HepG2 (cell line): ENCODE measurements around the gene DNAAF1. TPM values are rescaled to one million over a fixed set of nuclear protein-coding genes. Genes with fewer than 3 reads are reported as not detected.

Experiments
- ATAD3A ChIP-seq: sonication (generic); formaldehyde crosslinking; IDR thresholded peaks from 2 replicates; pipeline ENCODE4 v1.4.0; 2020; ENCODE audit warnings: missing genetic modification reagents
- CCAR2 ChIP-seq: fragments of 200-400 bp; formaldehyde crosslinking; optimal IDR thresholded peaks from 2 replicates; pipeline ENCODE3; 2018; ENCODE audit warnings: low read depth, mild to moderate bottlenecking, low read length, moderate library complexity
- CENPX ChIP-seq: sonication (generic); formaldehyde crosslinking; IDR thresholded peaks from 2 replicates; pipeline ENCODE4 v1.9.0; 2021; ENCODE audit warnings: mild to moderate bottlenecking, missing genetic modification reagents, moderate library complexity
- ELF4 ChIP-seq: sonication (generic); formaldehyde crosslinking; IDR thresholded peaks from 2 replicates; pipeline ENCODE4 v1.5.0; 2020; ENCODE audit warnings: missing genetic modification reagents, mild to moderate bottlenecking, moderate library complexity, borderline replicate concordance
- FOXC1 ChIP-seq: sonication (generic); formaldehyde crosslinking; IDR thresholded peaks from 2 replicates; pipeline ENCODE4 v1.8.0; 2022; ENCODE audit warnings: mild to moderate bottlenecking, missing genetic modification reagents, borderline replicate concordance
- HOXD1 ChIP-seq: sonication (generic); formaldehyde crosslinking; IDR thresholded peaks from 2 replicates; pipeline ENCODE4 v1.5.0; 2020; ENCODE audit warnings: missing genetic modification reagents
- KMT2B ChIP-seq: IDR thresholded peaks from 2 replicates; pipeline ENCODE4 v1.6.1; 2016; ENCODE audit warnings: missing genetic modification reagents, missing compliant biosample characterization
- NAIF1 ChIP-seq: sonication (generic); formaldehyde crosslinking; IDR thresholded peaks from 2 replicates; pipeline ENCODE4 v1.5.0; 2020; ENCODE audit warnings: mild to moderate bottlenecking, missing genetic modification reagents, borderline replicate concordance
- NFIC ChIP-seq: IDR thresholded peaks from 2 replicates; pipeline ENCODE4 v1.6.1; 2012; ENCODE audit warnings: mild to moderate bottlenecking, low read length, inconsistent platforms
- NPAS2 ChIP-seq: sonication (generic); formaldehyde crosslinking; IDR thresholded peaks from 2 replicates; pipeline ENCODE4 v1.8.0; 2022; ENCODE audit warnings: mild to moderate bottlenecking, missing genetic modification reagents, borderline replicate concordance
- PPARG ChIP-seq: conservative IDR thresholded peaks from 2 replicates; pipeline ENCODE4 v1.6.1; 2016; ENCODE audit warnings: missing biosample characterization, missing genetic modification reagents
- RBM22 ChIP-seq: fragments of 200-400 bp; formaldehyde crosslinking; optimal IDR thresholded peaks from 2 replicates; pipeline ENCODE3; 2017; ENCODE audit warnings: mild to moderate bottlenecking, low read length, moderate library complexity
- SALL1 ChIP-seq: sonication (generic); formaldehyde crosslinking; IDR thresholded peaks from 2 replicates; pipeline ENCODE4 v1.8.0; 2022; ENCODE audit warnings: mild to moderate bottlenecking, missing genetic modification reagents
- SMARCE1 ChIP-seq: fragments of 450-650 bp; IDR thresholded peaks from 2 replicates; pipeline ENCODE4 v1.6.1; 2017; ENCODE audit warnings: borderline replicate concordance
- SP140L ChIP-seq: sonication (generic); formaldehyde crosslinking; IDR thresholded peaks from 2 replicates; pipeline ENCODE4 v1.4.0; 2020; ENCODE audit warnings: missing genetic modification reagents, borderline replicate concordance
- U2AF2 ChIP-seq: fragments of 200-400 bp; formaldehyde crosslinking; IDR thresholded peaks from 2 replicates; pipeline ENCODE4 v1.6.1; 2017; ENCODE audit warnings: low read depth, mild to moderate bottlenecking, low read length
- ZFP36L2 ChIP-seq: sonication (generic); formaldehyde crosslinking; IDR thresholded peaks from 2 replicates; pipeline ENCODE4 v1.4.0; 2020; ENCODE audit warnings: missing genetic modification reagents
- ZNF251 ChIP-seq: sonication (generic); formaldehyde crosslinking; IDR thresholded peaks from 2 replicates; pipeline ENCODE4 v1.9.0; 2021; ENCODE audit warnings: mild to moderate bottlenecking, missing genetic modification reagents
- ZNF577 ChIP-seq: sonication (generic); formaldehyde crosslinking; IDR thresholded peaks from 2 replicates; pipeline ENCODE4 v1.4.0; 2020; ENCODE audit warnings: mild to moderate bottlenecking, low read depth, missing genetic modification reagents, borderline replicate concordance
- ZNF598 ChIP-seq: sonication (generic); formaldehyde crosslinking; IDR thresholded peaks from 2 replicates; pipeline ENCODE4 v1.5.1; 2020; ENCODE audit warnings: mild to moderate bottlenecking, missing genetic modification reagents, borderline replicate concordance
- polyA plus RNA-seq, 8 experiments: library from polyadenylated mRNA; depleted of rRNA in 3 of 8; stranded (reverse) in 7 of 8; unstranded in 1 of 8; fragments of >200 nt; fragmentation: Illumina TruSeq in 4 of 8; extraction: Trizol in 4 of 8; gene quantifications; 2 replicates each; pipeline versions ENCODE4 v1.2.1 to v1.2.3, GENCODE V29; 2011 to 2016; ENCODE audit warnings: low read depth in 4 of 8, missing spikeins in 1 of 8, mixed read lengths in 1 of 8; ENCODE audit not compliant: insufficient read depth in 1 of 8
- total RNA-seq, 5 experiments: library from RNA; depleted of rRNA; stranded (reverse); fragments of >200 nt; fragmentation: Illumina TruSeq; extraction: Trizol; gene quantifications; 2 replicates each; pipeline ENCODE4 v1.2.3, GENCODE V29; 2016; ENCODE audit warnings: low read depth in 1 of 5
- TF ChIP-seq, protein P1 (sequence below): sonication (generic); formaldehyde crosslinking; IDR thresholded peaks from 2 replicates; pipeline ENCODE4 v1.8.0; 2022; ENCODE audit warnings: mild to moderate bottlenecking, missing genetic modification reagents; ENCODE audit not compliant: insufficient replicate concordance
- TF ChIP-seq, protein P2 (sequence below): sonication (generic); formaldehyde crosslinking; IDR thresholded peaks from 2 replicates; pipeline ENCODE4 v1.4.0; 2020; ENCODE audit warnings: mild to moderate bottlenecking, missing genetic modification reagents
- TF ChIP-seq, protein P3 (sequence below): sonication (generic); formaldehyde crosslinking; IDR thresholded peaks from 2 replicates; pipeline ENCODE4 v1.4.0; 2020; ENCODE audit warnings: missing genetic modification reagents
- TF ChIP-seq, protein P4 (sequence below): sonication (generic); formaldehyde crosslinking; IDR thresholded peaks from 2 replicates; pipeline ENCODE4 v1.4.0; 2020; ENCODE audit warnings: mild to moderate bottlenecking, missing genetic modification reagents

The DNAAF1 gene
- total and polyA plus RNA-seq, 2 of the 13 experiments (the other 11 are each of a cell fraction or from before 2014, with no cell fraction given), result 0.04 TPM; not detected in 1

DNA sequence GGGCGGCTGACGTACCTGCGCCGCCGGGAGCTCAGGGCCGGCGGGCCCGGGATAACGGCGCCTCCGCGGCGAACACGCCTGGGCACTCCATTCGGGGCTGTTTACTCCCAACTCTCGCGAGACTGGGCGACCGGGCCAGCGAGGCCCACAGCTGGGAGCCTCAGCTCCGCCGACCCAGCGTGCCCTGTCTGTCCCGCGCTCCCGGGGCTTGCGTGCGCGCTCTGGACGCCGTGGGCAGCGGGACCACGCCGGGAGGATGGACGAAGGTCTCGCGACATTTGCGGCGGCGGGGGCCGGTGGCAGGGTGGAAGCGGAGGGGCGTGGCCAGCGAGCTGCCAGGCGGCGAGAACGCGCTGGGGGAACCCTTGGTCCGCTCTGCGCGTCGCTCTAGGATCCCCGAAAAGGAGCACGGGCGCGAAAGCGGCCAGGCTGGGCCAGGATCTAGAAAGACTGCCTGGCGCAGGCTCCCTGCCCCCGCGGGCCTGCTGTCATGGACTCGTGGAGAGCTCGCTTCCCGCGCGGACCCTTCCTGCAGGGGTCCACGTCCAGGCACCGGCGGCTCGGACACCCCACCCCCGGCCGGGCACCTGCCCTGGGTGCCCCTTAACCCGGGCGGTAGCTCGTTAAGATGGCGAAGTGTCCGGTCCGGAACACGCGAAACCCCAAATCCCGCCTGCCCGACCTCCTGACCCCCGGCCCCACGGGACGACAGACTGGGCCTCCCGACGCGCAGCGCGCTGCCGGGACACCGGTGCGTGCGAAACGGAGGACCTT lies 28.2 kb upstream of the DNAAF1 start, which contains the start of gene MBTPS1 (continued):
- TF ChIP-seq U2AF2 (peak; percentile 79; the same call in 1 of the 2 replicates), PPARG (peak; percentile 58), ZFP36L2 (CRISPR knock-in tag) (no peak), NPAS2 (CRISPR knock-in tag) (no peak), SMARCE1 (no peak), NAIF1 (CRISPR knock-in tag) (no peak; the same call in 1 of the 2 replicates), CENPX (no peak), SALL1 (CRISPR knock-in tag) (no peak; the same call in 1 of the 2 replicates), RBM22 (peak; percentile 74), SP140L (no peak), ELF4 (CRISPR knock-in tag) (no peak), NFIC (no peak; the same call in 1 of the 2 replicates), CCAR2 (no peak), ZNF598 (CRISPR knock-in tag) (peak; percentile 99), HOXD1 (peak; percentile 37; the same call in 1 of the 2 replicates), ATAD3A (no peak), ZNF577 (CRISPR knock-in tag) (no peak), KMT2B (CRISPR knock-in tag) (peak; percentile 96), ZNF251 (CRISPR knock-in tag) (no peak), FOXC1 (CRISPR knock-in tag) (peak; percentile 56)
- TF ChIP-seq, protein P1, sequence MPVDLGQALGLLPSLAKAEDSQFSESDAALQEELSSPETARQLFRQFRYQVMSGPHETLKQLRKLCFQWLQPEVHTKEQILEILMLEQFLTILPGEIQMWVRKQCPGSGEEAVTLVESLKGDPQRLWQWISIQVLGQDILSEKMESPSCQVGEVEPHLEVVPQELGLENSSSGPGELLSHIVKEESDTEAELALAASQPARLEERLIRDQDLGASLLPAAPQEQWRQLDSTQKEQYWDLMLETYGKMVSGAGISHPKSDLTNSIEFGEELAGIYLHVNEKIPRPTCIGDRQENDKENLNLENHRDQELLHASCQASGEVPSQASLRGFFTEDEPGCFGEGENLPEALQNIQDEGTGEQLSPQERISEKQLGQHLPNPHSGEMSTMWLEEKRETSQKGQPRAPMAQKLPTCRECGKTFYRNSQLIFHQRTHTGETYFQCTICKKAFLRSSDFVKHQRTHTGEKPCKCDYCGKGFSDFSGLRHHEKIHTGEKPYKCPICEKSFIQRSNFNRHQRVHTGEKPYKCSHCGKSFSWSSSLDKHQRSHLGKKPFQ, result peak; percentile 84
- TF ChIP-seq, protein P2, sequence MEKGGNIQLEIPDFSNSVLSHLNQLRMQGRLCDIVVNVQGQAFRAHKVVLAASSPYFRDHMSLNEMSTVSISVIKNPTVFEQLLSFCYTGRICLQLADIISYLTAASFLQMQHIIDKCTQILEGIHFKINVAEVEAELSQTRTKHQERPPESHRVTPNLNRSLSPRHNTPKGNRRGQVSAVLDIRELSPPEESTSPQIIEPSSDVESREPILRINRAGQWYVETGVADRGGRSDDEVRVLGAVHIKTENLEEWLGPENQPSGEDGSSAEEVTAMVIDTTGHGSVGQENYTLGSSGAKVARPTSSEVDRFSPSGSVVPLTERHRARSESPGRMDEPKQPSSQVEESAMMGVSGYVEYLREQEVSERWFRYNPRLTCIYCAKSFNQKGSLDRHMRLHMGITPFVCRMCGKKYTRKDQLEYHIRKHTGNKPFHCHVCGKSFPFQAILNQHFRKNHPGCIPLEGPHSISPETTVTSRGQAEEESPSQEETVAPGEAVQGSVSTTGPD (CRISPR knock-in tag), result no peak
- TF ChIP-seq, protein P3, sequence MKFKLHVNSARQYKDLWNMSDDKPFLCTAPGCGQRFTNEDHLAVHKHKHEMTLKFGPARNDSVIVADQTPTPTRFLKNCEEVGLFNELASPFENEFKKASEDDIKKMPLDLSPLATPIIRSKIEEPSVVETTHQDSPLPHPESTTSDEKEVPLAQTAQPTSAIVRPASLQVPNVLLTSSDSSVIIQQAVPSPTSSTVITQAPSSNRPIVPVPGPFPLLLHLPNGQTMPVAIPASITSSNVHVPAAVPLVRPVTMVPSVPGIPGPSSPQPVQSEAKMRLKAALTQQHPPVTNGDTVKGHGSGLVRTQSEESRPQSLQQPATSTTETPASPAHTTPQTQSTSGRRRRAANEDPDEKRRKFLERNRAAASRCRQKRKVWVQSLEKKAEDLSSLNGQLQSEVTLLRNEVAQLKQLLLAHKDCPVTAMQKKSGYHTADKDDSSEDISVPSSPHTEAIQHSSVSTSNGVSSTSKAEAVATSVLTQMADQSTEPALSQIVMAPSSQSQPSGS (CRISPR knock-in tag), result peak; percentile 46
- TF ChIP-seq, protein P4, sequence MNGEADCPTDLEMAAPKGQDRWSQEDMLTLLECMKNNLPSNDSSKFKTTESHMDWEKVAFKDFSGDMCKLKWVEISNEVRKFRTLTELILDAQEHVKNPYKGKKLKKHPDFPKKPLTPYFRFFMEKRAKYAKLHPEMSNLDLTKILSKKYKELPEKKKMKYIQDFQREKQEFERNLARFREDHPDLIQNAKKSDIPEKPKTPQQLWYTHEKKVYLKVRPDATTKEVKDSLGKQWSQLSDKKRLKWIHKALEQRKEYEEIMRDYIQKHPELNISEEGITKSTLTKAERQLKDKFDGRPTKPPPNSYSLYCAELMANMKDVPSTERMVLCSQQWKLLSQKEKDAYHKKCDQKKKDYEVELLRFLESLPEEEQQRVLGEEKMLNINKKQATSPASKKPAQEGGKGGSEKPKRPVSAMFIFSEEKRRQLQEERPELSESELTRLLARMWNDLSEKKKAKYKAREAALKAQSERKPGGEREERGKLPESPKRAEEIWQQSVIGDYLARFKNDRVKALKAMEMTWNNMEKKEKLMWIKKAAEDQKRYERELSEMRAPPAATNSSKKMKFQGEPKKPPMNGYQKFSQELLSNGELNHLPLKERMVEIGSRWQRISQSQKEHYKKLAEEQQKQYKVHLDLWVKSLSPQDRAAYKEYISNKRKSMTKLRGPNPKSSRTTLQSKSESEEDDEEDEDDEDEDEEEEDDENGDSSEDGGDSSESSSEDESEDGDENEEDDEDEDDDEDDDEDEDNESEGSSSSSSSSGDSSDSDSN (CRISPR knock-in tag), result peak; percentile 95
